OCI-LY3 (cell line): Measurements from ENCODE around the gene CPSF7.

ENCODE experiments used
- H2AFZ ChIP-seq: fragments of 200-600, 300-600 bp; shearing (Covaris generic); 2 replicates; pipeline ENCODE4 v1.6.0; 2014; ENCODE audit warnings: antibody characterized with exemption, low read depth, low read length
- H3K27ac ChIP-seq: fragments of 200-600, 300-600 bp; sonication (generic); 2 replicates; pipeline ENCODE4 v1.5.1; 2014; ENCODE audit warnings: mild to moderate bottlenecking, low read length, moderate library complexity, mixed read lengths
- H3K27me3 ChIP-seq: fragments of 200-600, 300-600 bp; sonication (generic); 2 replicates; pipeline ENCODE4 v1.6.1; 2014; ENCODE audit warnings: low read depth, low read length, mixed read lengths
- H3K36me3 ChIP-seq: fragments of 200-600, 300-600 bp; sonication (generic); replicated peaks from 2 replicates; pipeline ENCODE3; 2014; ENCODE audit warnings: low read depth, low read length, mixed read lengths
- H3K4me1 ChIP-seq: fragments of 300-600, 200-600 bp; sonication (generic); 2 replicates; pipeline ENCODE4 v1.6.1; 2014; ENCODE audit warnings: low read length, mixed read lengths
- H3K4me2 ChIP-seq: fragments of 200-600, 300-600 bp; sonication (generic); 2 replicates; pipeline ENCODE4 v1.6.1; 2014; ENCODE audit warnings: low read length, mixed read lengths
- H3K4me3 ChIP-seq: fragments of 300-600, 200-600 bp; sonication (generic); 2 replicates; pipeline ENCODE4 v1.5.1; 2014; ENCODE audit warnings: antibody characterized with exemption, mild to moderate bottlenecking, low read length, moderate library complexity
- H3K79me2 ChIP-seq: fragments of 300-600, 200-600 bp; shearing (Covaris generic); 2 replicates; pipeline ENCODE4 v1.6.1; 2014; ENCODE audit warnings: mild to moderate bottlenecking, low read length, mixed read lengths
- H3K9ac ChIP-seq: fragments of 300-600, 200-600 bp; shearing (Covaris generic); 2 replicates; pipeline ENCODE4 v1.6.0; 2014; ENCODE audit warnings: mild to moderate bottlenecking, low read length, moderate library complexity
- H3K9me3 ChIP-seq: fragments of 200-600, 300-600 bp; shearing (Covaris generic); 2 replicates; pipeline ENCODE4 v1.6.1; 2014; ENCODE audit warnings: low read length, mixed read lengths; ENCODE audit not compliant: insufficient read depth
- H4K20me1 ChIP-seq: fragments of 200-600, 300-600 bp; sonication (generic); 2 replicates; pipeline ENCODE4 v1.6.1; 2016; ENCODE audit warnings: low read length, mixed read lengths; ENCODE audit not compliant: insufficient read depth
- CTCF ChIP-seq: fragments of 200-600, 300-600 bp; sonication (generic); IDR thresholded peaks from 2 replicates; pipeline ENCODE4 v1.5.1; 2014; ENCODE audit warnings: antibody characterized with exemption, low read length, low read depth
- EZH2phosphoT487 ChIP-seq: fragments of 200-600 bp; shearing (Covaris generic); IDR thresholded peaks from 2 replicates; pipeline ENCODE4 v1.6.1; 2018; ENCODE audit warnings: antibody characterized with exemption, mixed run types, low read depth

Gene CPSF7

GRCh38 chr11:61368646-61369045 is 61.1 kb downstream of the CPSF7 start:
- no peak overlapping the region for H3K9ac ChIP-seq
- no peaks in the 10 kb centered on the region for H3K4me1 ChIP-seq
- H3K27ac ChIP-seq: no peak overlapping the region
- H2AFZ ChIP-seq: no peak overlapping the region
- H4K20me1 ChIP-seq: no peaks in the 10 kb centered on the region
- peaks cover 12% of the 10 kb centered on the region for H3K79me2 ChIP-seq
- H3K4me2 ChIP-seq: no peak overlapping the region
- no peak overlapping the region for H3K4me3 ChIP-seq
- H3K9me3 ChIP-seq: peaks cover 6% of the 10 kb centered on the region; the same call in 1 of the 2 replicates
- no peak for TF ChIP-seq EZH2phosphoT487
- TF ChIP-seq CTCF: no peak
- no peaks in the 10 kb centered on the region for H3K27me3 ChIP-seq
- H3K36me3 ChIP-seq: peaks cover 79% of the 10 kb centered on the region

- H3K9me3 ChIP-seq: no peaks in the 10 kb centered on the region
- H3K27me3 ChIP-seq: no peaks in the 10 kb centered on the region
- no peak for TF ChIP-seq CTCF
- TF ChIP-seq EZH2phosphoT487: no peak
- H3K4me2 ChIP-seq: no peak overlapping the region
- H3K4me3 ChIP-seq: no peak overlapping the region
- H4K20me1 ChIP-seq: no peaks in the 10 kb centered on the region
- no peak overlapping the region for H2AFZ ChIP-seq
- H3K27ac ChIP-seq: no peak overlapping the region
- peaks cover 74% of the 10 kb centered on the region for H3K36me3 ChIP-seq
- H3K79me2 ChIP-seq: peaks cover 25% of the 10 kb centered on the region
- no peak overlapping the region for H3K9ac ChIP-seq
- H3K4me1 ChIP-seq: peaks cover 6% of the 10 kb centered on the region
Measured at GRCh38 chr11:61367406-61367805, 62.4 kb downstream of the CPSF7 start.

GRCh38 chr11:61364012-61364675 is 65.6 kb downstream of the CPSF7 start:
- no peaks in the 10 kb centered on the region for H3K9me3 ChIP-seq
- peaks cover 19% of the 10 kb centered on the region for H3K4me1 ChIP-seq
- H3K4me3 ChIP-seq: no peak overlapping the region
- H3K79me2 ChIP-seq: peaks cover 56% of the 10 kb centered on the region
- H3K27me3 ChIP-seq: no peaks in the 10 kb centered on the region
- H3K9ac ChIP-seq: no peak overlapping the region
- no peaks in the 10 kb centered on the region for H4K20me1 ChIP-seq
- H3K27ac ChIP-seq: no peak overlapping the region
- H3K4me2 ChIP-seq: no peak overlapping the region
- no peak overlapping the region for H2AFZ ChIP-seq
- TF ChIP-seq EZH2phosphoT487 (no peak), CTCF (no peak)
- peaks cover 55% of the 10 kb centered on the region for H3K36me3 ChIP-seq

GRCh38 chr11:61362542-61362875 is 67.3 kb downstream of the CPSF7 start:
- peak overlapping the region; percentile 99 for H3K27ac ChIP-seq

More at GRCh38 chr11:61362542-61362875, 67.3 kb downstream of the CPSF7 start:
- peak overlapping the region; percentile 96 for H3K4me3 ChIP-seq
- peak overlapping the region; percentile 16; the same call in 1 of the 2 replicates for H2AFZ ChIP-seq
- H3K9ac ChIP-seq: peak overlapping the region; percentile 97
- H3K27me3 ChIP-seq: no peaks in the 10 kb centered on the region
- TF ChIP-seq EZH2phosphoT487 (no peak), CTCF (no peak)
- peak overlapping the region; percentile 96 for H3K4me2 ChIP-seq
- peaks cover 64% of the 10 kb centered on the region for H3K79me2 ChIP-seq
- H4K20me1 ChIP-seq: no peaks in the 10 kb centered on the region
- H3K36me3 ChIP-seq: peaks cover 46% of the 10 kb centered on the region
- peaks cover 36% of the 10 kb centered on the region for H3K4me1 ChIP-seq
- no peaks in the 10 kb centered on the region for H3K9me3 ChIP-seq
